ENCODE results near the gene CTXN1. TPM values are rescaled to one million over a fixed set of nuclear protein-coding genes. Genes with fewer than 3 reads are reported as not detected.
"Not testable (repeated sequence)": the region's sequence is repeated elsewhere in the genome, so short reads cannot be mapped to it uniquely, and the experiment has no call there.

CTXN1 gene
- total RNA-seq (2014; rRNA removed) = 1.6 and 3.2 TPM in 2 replicates
- 5.4 TPM for polyA plus RNA-seq (2012)

DNA sequence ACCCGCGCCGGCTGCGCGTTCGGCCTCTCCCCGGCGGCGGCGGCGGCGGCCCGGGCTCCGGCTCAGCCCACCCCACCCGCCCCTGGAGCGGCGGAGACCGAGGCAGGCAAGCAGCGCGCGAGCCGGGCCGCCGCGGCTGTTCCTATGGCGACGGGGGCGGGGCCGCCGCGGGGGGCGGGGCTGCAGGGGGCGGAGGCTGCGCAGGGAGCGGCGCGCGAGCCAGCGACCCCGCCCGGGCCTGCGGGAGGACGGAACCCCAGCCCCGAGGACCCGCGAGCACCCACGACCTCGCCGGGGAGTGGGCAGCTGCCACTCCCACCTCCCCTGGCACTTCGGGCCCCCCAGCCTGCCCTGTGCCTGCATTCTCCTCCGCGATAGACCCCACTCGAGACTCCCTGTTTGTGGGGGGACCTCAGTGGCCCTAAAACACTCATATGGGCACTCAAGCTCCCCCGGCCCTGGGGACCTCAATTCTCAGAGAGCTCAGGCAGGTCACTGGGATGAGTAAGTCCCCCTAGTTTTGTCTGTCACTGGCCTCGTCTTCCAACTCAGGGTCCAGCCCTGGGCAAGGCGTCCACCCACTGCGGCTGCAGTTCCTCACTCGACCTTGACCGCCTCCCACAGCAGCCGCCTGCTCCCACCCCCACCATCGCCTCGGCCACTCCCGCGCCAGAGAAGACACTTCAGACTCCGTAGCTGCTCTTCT lies at the start of gene CTXN1:
CTXN1 (minus strand) TSS at position 115 of the 706 bp plus-strand sequence. CDS start 597 bp downstream, outside the sequence.
- DNase-seq (ENCODE audit: low read depth) = no peak

DNA sequence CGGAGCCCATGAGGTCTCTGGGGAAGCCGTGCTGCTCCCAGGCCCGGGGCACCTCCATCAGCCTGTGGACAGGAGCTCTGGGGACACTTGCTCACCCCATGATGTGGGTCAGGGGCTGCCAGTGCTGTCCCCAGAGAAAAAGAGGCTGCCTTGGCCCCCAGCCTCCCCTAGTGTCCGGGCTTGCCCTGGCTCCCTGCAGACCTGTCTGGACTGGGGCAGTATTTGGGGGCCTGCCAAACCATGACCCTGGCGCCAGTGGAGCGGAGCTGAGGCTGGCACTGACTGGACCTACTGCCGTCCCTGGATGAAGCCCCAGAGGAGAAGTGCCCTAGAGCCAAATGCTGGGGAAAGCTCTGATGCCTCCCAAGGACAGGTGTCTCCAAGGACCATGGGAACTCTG lies 49.1 kb upstream of the CTXN1 start:
- no peak for DNase-seq (ENCODE audit: low read depth)

DNA sequence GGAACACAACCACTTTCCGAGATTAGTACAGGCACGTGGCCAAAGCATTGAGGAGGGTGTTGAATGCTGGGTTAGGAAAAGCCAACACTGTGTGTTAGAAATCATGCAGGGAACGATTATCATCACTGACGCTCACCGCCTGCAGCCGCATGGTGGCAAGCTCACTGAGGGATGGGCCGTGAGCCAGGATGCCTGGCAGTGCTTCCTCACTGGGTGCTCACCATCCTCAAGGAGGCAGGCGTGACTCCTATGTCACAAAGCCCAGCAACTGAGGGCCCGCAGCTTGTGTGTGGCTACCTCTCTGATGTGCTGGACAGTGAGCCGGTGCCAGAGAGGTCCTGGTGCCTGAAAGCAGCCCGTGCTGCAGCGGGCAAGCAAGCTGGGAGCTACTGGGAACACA lies 47.9 kb upstream of the CTXN1 start:
- no peak for DNase-seq (ENCODE audit: low read depth)

DNA sequence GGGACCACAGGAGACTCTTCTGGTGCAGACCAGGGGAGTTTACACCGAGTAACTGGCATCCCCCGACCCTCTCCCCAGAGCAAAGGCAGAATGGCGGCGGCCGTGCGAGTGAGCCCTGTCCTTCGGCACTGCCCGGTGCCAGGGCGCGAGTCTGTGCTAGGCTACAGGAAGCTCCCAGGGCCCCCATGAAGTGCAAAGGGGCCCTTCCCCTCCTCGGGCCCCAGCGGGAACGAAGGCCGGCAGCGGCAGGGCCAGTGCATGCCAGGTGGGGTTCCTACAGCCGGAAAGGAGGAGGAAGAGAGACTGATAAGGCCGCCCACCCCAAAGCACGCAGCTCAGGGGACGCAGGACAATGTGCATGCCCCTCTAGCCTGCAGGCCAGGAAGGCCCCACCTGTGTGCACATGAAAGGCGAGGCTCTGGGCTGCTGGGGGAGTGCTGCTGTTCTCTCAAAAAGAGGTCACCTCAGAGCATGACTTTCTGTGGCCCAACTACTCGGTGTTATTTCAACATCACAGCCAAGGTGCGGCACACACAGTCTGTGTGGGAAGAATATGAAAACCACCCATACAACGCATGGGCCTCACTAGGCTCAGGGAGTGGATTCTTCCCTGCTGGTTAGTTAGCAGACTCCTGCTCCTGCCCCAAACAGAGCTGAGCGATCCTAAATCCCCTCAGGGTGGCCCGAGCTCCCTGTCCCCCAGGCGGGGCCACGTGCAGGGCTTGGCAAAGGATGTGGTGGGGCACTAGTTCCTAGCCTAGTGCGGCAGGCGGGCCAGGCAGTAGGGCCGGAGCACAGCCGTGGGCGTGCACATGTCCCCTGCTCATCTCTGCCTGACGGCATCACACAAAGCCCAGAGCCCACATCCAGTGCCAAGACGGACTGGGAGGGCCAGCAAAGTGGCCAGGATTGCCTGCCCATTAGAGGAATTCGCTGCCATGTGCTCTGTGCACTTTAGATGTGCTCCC lies 45.9 kb upstream of the CTXN1 start:
- no peak for DNase-seq (ENCODE audit: low read depth)

DNA sequence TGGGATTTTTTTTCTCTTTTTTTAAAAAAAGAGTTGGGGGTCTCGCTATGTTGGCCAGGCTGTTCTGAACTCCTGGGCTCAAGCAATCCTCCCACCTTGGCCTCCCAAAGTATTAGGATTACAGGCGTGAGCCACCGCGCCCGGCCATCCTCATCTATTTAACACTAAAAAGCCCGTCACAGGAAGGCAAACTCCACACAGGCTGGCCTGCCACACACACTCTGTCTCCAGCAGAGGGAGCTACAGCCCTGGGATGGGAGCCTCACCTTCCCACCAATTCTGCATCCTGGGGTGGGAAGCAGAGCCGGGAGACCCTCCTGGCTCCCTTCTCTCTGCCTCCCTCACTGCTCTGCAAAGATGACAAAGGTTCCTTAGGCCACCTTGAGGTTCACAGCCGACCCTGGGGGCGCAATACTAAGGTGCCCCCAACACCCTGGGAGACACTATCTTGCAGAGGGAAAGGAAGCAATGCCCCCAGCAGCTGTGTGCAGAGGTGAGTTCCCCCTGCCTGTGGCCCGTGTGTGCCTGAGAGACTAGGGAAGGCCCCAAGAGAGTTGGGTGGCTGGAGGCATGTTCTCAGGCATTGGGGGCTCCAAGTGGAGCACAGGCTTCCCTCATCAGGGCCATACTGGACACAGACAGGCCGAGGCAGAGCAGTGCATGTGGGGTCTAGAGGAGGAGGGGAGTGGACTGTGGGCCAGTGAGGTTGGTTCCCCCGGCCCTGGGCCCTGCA lies 44.9 kb upstream of the CTXN1 start:
- DNase-seq (ENCODE audit: low read depth) = peak; percentile 29

DNA sequence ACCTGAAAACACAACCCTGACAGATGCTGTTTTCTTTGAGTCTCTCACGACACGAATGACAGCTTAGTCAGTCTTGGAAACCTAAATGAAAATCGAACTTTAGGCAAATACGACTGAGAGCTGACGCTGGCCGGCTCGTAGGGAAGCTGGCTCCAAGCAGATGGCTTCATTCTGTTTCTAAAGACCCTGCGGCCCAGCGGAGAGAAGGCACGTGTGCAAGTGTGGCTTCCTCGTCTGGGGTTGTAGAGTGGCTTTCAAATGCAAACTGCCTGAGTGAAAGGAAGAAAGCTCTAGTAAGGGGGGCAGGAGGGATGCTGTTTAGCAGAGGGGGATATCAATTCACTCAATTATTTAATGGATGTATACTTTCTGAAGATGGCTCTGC lies 43.6 kb upstream of the CTXN1 start:
- DNase-seq (ENCODE audit: low read depth) = no peak

DNA sequence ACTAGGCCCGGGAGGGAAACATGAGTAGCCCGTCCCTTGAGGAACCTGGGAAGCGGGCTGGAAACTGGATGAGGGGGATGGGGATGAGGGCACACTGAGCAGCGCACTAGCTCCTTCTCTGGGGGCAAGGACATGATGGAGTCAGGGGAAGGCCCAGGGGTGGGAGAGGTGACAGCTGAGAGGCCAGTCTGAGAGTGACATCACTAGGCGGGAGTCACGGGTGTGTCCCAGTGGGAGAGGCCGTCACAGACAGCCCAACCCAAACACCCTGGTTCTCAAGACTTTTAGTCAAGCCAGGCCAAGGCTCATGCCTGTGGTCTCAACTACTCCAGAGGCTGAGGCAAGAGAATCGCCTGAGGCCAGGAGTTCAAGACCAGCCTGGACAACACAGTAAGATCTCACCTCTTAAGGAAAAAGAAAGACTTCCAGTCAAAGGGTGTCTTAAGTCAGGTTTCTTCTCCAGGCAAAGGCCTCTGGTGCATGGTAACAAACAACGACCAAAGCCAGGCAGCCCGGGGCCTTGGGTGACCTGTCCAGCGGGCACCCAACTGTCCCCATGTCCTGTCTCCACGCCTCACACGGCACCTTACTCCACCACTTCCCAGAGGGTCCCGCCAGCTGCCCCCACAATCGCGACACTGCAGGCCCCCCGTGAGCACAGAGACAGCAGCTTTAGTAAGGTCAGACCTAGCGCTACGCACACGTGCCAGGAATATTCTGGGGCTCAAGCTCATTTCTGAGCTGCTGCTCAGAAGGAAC lies 43.0 kb upstream of the CTXN1 start:
- no peak for DNase-seq (ENCODE audit: low read depth)

DNA sequence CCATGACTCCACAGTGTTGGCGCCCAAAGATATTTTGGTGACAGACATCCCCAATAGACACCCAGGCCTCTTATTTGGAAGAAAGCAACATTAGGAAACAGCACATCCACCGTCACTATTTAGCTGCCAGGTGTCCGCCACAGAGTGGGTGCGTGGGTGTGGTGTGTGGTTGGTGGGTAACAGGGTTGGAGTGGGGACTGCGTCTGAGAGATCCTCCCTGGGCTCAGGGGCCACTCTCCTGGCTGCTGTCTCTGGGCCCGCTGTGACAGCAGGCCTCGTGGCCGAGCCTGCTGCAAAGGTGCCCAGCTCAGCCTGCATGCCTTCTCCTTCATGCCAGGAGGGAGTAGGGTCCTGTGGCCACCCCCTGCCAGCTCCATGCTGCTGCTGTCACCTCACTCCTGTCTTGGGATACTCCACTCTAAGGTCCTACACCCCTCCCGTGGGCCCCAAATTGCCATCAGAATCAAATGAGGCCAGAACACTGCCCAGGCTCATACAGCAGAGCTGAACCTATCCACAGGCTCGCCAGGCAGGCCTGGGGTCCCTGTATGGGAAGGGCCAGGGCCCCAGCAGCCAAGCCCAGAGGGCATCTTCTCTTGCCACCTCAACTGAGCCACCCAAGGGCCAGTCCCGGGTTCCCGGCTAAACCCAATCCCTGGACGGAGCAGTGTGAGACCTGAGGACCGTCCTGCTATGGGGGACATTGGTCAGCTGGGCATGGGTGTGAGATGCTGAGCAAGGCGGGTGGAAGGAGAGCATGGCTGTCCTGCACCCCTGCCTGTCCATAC lies 42.3 kb upstream of the CTXN1 start:
- DNase-seq (ENCODE audit: low read depth) = no peak

DNA sequence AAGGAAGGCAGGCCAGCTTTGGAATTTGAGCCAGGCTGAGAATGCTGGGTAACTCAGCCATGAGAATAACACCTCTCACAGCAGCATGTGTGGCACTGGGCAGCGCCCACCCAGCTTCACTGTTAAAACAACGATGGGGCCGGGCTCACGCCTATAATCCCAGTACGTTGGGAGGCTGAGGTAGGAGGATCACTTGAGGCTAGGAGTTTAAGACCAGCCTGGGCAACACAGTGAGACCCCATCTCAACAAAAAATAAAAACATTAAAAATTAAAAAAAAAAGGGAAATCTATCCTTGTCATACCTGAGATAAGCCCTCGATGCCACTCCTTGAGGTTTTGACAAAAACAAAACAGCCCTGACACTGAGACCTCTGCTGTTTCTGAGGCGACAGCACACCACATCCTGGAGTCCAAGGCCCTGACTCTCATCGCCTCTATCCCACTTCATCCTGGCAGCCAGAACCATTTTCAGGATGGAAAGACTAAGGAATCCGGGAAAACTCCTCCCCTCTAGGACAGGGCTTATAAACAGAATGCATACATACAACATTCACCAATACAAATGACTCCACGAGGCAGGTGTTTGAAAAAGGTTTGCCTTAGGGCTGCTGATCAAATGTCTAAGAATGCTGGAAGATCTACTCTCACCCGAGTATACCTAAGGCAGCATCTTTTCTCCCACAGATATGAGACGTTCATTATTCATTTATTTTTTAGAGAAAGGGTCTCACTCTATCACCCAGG lies 40.2 kb upstream of the CTXN1 start:
- no peak for DNase-seq (ENCODE audit: low read depth)

DNA sequence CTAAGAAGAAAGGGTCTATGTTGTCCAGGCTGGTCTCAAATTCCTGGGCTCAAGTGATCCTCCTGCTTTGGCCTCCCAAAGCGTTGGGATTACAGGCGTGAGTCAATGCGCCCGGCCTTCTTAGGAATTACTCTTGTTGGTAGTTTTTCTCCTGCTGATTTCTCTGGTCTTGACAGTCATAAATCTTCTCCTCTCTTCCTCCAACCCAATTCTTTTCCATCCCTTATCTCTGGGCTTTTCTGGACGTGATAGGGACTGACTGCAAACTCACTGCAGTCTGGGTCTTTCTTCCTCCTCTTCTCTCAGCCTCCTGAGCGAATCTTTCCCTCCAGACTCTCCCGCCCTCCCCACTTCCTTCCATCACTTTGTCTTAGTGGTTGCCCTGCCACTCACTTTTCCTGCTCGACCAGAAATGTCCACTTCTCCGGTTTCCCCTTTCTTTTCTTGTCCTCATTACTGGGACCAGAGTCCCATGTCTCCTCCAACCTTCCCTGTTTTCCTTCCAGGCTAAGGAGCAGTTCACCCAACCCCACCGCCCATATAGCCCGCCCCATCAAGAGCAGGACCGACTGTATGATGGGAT lies 39.4 kb upstream of the CTXN1 start:
- DNase-seq (ENCODE audit: low read depth) = no peak

DNA sequence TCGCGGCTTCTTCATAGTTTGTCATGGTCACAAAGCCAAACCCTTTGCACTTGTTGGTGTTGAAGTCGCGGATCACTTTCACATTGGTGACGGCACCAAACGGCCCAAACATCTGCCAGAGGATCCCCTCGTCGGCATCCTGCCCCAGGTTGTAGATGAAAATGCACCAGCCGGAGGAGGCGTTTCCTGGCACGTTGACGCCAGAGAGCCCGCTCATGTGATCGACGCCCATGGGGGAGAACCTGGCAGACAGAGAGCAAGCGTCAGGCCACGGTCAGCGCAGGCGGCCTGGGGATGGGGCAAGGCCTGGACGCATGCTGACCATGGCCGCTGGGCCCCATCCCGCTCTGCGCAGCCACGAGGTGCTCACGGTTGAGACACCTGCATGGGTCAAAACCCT lies 37.6 kb upstream of the CTXN1 start:
- DNase-seq (ENCODE audit: low read depth) = no peak

DNA sequence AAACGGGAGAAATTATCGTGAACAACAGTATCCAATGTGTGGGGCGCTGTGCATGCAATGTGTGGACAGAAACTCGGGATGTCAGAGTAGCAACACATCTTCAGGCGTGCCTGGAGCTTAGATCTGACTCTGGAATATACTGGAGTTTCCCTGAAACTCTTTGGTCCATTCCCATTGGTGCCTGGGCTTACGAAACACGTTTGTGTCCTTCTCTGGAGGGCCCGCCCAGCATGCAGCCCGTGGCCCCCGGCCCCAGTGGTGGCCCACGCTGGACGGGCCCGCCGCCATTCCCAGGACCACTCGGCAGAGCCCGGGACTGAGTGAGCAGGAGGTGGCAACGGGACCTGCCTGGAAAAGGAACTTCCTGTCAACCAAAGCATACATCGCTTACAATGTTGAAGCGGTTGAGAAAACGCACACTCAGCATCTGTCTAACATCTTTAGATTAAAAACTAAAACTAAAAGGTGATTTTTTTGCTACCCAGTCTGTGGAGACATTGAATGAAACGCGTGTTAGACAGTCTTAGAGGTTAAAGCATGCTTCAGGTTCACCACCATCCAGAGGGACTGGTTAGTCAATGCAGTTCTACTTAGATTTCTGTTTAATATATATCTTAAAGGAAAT lies 36.8 kb upstream of the CTXN1 start:
- no peak for DNase-seq (ENCODE audit: low read depth)

DNA sequence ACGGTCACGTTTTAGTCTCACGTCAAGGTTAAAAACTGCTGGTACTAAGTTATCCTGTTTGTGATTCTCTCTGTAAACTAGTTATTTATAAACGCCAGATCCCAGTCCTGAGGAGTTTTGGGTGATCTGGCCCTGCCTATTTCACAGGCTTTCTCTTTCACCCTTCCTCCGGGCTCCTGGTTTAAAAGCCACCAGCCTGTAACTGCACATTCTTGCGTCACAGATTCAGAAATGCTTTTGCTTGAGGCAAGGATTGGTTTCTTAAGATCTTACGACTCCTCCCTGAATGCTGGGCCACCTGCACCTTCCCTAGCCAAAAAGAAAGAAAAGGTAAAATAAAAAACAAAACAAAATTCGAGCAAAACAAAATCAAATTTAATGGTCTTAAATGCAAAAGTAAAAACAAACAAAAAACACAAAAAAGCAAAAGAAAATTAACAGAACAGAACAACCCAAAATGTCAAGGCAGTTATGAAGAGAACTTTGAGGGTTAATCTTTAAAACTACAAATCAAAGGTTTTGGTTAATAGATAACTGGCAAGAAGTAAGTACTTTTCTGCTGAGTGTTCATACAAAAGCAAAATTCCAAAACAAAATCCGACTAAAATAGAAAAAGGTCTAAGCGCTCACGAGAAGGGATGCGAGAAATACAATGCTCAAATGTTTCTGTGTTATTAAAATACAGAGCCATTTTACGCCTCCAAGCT lies 36.1 kb upstream of the CTXN1 start:
- no peak for DNase-seq (ENCODE audit: low read depth)

DNA sequence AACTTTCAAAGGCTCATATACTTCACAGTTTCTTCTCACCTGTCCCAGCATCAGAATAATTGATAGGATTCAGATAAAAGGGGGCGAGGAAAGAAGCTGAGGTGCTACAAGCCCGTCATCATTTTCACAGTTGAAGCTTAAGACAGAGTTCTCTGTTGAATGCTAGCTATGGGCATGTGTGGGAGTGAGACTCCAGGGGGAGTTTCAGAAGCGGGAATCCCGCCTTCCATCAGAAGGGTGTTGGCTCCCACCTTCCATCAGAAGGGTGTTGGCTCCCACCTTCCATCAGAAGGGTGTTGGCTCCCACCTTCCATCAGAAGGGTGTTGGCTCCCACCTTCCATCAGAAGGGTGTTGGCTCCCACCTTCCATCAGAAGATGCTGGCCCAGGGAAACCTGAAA lies 35.1 kb upstream of the CTXN1 start:
- DNase-seq (ENCODE audit: low read depth) = not testable (repeated sequence)

DNA sequence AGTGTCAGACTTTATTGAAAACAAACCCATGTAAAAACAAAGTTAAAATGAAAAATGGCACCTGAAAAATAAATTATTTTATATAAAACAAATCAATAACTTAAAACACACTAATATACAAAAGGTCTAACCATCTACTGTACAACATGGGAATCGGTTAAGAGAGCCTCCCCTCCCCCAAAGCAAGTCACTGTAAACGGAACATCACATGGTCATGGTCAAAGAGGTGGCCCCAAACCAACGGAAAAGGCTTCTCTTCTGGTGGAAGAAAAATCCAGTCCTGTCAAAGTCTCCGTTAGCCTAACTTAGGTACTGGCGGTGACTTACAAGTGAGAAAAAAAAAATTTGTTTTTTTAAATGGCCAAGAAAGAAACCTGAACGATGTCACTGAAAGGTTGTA lies 33.3 kb upstream of the CTXN1 start:
- no peak for DNase-seq (ENCODE audit: low read depth)

DNA sequence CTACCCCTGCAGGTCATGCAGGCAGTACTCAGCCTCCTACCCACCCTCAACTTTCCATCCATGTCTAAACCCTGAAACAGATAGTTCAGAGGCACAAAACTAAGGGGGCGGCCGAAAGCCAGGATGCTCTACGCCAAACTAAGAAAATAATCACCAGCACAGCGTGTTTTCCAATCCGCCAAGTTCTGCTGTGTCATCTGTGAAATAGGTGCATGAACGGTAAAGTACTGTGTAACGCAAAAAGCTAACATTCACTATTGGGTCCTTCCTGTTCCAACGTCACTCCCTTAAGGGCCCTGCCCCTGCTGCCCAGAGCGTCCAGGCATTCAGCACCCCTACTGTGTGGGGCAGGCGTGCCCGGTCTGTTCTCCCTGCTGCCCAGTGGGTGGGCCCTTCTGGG lies 29.8 kb upstream of the CTXN1 start:
- no peak for DNase-seq (ENCODE audit: low read depth)

DNA sequence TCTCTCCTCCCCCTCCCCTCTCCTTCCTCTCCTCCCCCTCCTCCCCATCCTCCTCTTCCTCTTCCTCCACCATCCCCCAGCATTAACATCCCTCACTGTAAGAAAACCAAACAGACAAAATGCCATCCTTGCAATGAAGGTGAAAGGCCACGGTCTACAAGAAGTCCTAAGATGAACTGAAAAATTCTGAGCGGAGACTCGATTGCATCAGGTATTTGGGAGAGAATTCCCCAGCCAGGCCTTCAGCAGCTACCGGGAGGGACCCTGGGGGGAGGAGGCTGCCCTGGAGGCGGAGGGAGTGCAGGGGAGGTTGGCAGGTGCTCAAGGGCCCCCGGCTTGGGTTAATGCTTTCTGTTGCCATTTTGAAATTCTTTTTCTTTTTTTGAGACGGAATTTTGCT lies 27.6 kb upstream of the CTXN1 start:
- no peak for DNase-seq (ENCODE audit: low read depth)

DNA sequence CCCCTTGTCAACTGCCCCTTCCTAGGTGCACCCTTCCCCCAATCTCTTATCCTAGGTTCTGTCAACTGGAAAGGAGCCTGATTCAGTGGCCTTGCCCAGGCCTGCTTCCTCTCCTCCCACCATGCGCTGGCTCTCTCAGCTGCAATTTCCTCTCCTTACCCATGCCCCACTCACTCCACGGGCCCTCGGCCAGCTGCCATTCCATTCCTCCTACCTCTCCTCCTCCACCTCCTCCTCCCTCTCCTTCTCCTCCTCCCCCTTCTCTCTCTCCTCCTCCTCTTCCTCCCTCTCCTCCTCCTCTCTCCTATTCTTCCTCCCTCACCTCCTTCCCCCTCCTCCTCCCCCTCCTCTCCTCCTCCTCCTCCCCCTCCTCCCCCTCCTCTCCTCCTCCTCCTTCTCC lies 27.1 kb upstream of the CTXN1 start:
- no peak for DNase-seq (ENCODE audit: low read depth)

Measured in LHCN-M2 (cell line).